Urothelium cell line (cell line): ENCODE results near the gene FBXW8.

Experiments used
- DNase-seq: peaks from one replicate; pipeline ENCODE4 v3.0.0; 2011; ENCODE audit warnings: low spot score, mixed read lengths
- FAIRE-seq: peaks from 2 replicates; lab custom pipeline; 2011; peaks lifted over from hg19 to GRCh38; lab: Jason Lieb, UNC

FBXW8 gene

GRCh38 chr12:116990329-116990728 is 79.6 kb downstream of the FBXW8 start:
- DNase-seq, result no peak
- FAIRE-seq, result no peak

DNA sequence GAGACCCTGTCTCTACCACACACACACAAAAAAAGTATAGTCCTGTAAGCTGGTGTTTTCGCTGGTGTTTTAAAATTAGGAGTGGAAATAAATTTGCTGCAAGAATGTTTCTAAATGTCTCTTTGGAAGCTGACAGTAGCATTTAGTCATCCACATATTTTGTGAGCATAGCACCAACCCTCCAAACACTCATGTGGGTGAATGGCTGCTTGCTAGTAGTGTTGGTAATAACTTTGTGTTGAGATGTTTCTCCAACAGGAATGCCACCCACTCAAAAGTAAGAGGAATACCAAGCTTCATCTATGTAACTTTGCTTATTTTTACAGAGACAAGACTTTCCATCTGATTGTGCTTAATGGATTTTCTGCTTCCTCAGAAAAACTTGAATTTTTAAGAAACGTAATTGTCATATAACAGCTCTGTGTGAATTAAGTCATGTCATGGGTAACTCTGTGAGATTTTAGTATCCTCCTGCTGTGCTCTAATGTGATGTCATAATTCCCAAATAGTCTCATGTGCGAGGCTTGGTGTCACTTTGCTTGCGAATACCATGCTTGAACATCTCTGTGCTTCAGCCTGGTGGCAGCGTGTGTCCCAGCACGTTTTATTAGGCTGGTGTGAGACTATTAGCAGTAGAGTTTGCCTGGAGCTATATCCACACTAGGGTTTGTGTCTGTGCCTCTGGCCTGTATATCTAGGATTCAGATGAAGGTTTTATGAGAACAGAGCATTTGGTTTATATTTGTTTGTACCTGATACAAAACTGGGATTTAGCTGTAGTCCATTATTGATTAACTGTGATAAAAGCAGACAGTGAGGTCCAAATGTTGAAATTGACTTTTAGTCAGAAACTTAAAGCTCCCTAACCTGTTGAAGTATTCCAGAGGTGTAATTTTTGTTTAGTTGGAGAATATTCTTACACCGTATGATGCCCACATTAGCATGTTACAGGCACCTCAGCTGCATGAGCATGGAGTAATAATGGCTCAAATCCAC is 80.5 kb downstream of the FBXW8 start:
- no peak for FAIRE-seq

DNA sequence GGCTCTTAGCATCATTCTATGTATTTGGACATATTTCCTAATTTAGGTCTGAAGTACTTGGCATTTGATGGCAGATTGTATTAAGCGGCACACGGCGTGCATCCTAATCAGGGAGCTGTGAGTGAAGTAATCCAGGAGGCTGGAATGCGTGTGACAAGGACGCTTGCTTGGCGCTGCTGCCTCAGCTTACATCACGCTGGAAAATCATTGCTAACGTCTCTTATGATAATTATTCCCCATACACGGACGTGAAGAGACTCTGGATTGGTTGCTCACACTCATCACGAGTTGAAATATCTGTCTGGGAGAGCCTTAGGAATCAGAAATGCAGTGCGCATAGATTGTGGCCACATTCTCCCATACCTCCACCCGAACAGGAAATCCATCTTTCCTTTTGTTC is 85.3 kb downstream of the FBXW8 start:
- FAIRE-seq (no peak), DNase-seq (no peak)

More for the DNA sequence above, 80.5 kb downstream of the FBXW8 start:
- DNase-seq, result no peak

DNA sequence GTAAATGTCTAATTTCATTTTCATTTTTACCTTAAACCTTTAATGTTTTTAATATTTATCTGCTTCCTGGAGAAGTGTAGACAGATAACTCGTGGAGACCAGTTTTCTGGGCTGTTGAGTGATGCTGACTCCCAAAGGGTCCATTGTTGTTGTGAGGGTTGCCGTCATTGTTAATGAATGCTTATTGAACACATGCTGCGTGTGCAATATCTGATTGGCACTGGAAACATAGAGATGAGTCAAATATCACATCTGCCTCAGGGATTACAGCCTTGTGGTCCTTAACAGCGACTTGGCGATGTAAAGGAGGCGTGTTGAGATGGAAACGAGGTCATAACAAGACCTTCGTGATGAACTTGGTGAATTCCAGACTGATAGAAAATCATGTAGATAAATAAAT is 85.9 kb downstream of the FBXW8 start:
- DNase-seq (no peak), FAIRE-seq (no peak)

GRCh38 chr12:116999066-116999465 is 88.3 kb downstream of the FBXW8 start:
- no peak for FAIRE-seq
- no peak for DNase-seq

- FAIRE-seq, result no peak
- no peak for DNase-seq
Observed at GRCh38 chr12:117000316-117000715, 89.6 kb downstream of the FBXW8 start.

- DNase-seq, result no peak
- no peak for FAIRE-seq
Observed at GRCh38 chr12:117002051-117002817, 91.5 kb downstream of the FBXW8 start.

DNA sequence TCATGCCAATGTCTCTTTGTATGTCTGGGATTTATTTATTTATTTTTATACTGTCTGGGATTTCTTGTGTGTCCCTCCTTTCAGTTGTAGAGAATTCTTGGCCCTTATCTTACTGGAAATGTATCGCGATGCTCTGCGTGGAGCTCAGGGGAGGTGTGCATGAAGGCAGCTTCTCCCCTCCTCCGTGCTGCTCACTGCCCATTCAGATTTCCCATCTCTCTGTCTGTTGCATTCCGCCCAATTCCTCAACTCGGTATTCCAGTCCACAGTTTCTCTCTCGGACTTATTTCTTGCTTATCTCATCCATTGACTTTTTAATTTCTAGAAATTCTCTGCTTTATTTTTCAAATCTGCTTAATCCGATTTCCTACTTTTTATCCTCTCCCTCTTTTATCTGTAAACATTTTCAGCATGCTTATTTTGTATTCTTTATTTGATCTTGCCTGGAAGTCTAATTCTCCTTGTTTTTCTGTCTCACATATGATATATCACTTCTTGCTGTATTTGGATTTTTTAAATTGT is 93.2 kb downstream of the FBXW8 start:
- DNase-seq (no peak), FAIRE-seq (no peak)

- FAIRE-seq (no peak), DNase-seq (no peak)
Observed at GRCh38 chr12:117005417-117006046, 94.8 kb downstream of the FBXW8 start.

DNA sequence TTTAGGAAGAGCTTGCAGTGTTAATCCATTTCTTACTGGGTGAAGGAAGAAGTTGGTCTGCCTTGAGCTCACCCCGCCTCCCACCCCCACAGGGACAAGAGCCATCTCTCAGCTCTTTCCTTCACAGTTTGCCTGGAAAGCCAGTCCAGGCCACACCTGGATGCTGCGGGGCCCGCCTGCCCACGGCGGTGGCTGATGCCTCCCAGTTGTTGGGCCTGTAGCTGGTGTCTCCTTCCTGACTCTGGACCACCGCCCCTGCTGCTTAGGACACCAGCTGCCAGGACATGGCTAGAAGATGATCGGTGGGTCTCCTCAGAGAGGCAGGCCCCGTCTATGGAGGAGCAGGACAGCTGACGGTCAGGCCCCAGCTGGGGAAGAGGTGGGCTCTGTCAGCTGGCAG is 95.6 kb downstream of the FBXW8 start:
- DNase-seq (no peak), FAIRE-seq (no peak)

DNA sequence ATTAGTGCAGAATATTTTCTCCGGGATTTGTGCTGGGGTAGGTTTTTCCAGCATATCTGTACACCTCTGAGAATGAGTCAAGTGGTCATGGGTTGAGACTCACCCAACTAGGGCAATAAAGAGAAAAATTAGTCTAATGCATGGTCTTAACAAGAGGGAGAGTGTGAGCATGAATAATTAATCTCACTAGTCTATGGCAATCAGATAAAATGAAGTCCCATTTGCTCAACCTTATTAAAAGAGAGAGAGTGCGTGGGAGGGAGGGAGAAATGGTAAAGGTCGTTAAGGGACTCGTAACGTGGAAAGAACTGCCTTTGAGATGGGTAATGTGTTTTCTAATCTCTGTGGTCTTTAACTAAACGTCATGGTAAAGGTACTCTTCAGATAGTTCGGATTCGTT is 96.8 kb downstream of the FBXW8 start:
- FAIRE-seq (no peak), DNase-seq (no peak)

- DNase-seq, result no peak
- no peak for FAIRE-seq
Observed at GRCh38 chr12:117009759-117010158, 99.0 kb downstream of the FBXW8 start.

- no peak for DNase-seq
- FAIRE-seq, result no peak
Observed at GRCh38 chr12:117010693-117011451, 100.1 kb downstream of the FBXW8 start.

GRCh38 chr12:117011988-117012805 is 101.4 kb downstream of the FBXW8 start:
- no peak for DNase-seq
- no peak for FAIRE-seq

GRCh38 chr12:117013726-117014125 is 103.0 kb downstream of the FBXW8 start:
- FAIRE-seq (no peak), DNase-seq (no peak)

DNA sequence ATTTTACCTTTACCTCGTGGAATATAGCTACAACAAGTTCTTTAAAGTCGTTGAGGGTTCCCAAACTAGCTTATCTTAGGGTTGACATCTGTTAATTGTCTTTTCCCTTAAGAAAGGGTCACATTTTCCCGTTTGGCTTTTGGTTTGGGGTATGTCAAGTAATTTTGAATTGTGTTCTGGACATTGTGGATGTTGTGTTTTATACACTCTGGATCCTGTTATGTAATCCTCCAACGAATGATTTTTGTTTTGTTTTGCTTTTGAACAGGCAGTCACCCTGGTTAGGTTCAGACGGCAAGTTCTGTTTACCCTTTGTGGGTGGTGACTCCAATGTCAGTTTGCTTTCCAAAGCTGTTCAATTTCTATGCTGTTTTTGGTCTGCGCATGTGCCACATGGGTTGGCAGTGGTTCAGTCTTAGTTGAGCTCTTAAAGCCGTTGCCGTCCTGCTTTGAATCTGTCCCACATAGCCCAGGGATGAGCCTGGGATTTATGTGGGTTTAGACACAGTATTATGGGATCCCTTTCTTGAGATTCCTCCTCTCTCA is 103.7 kb downstream of the FBXW8 start:
- no peak for DNase-seq

DNA sequence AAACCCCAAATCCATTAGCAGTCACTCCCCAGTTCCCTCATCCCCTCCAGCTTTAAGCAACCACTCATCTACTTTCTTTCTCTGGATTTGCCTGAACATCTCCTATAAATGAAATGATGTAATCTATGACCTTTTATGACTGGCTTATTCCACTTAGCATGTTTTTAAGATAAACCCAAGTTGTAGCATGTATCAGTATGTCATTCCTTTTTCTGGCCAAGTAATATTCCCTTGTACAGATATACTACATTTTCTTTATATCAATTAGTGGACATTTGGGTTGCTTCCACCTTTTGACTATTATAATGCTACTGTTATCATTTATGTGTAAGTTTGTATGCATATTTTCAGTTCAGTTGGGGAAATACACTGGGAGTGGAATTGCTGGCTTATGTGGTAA is 105.1 kb downstream of the FBXW8 start:
- no peak for DNase-seq
- FAIRE-seq, result no peak

More for the DNA sequence above, 103.7 kb downstream of the FBXW8 start:
- FAIRE-seq, result no peak

DNA sequence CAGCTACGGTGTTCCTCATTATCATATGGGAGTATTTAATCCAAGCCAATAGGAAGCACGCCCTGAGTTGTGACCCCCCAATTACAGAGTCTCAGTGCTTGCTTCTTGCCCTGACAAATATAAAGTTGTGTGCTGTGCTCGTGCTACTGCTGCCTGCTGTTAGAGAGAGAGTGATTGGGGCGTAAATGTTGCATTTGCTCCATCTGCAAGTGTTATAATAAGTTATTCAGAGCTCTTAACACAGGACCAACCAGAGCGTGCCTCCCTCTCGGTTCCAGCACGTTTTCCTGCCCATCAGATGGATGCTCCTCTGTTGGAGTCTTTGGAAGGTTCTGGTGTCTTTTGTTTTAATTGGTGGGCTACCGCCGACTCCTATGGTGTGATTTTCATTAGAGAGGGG is 107.1 kb downstream of the FBXW8 start:
- FAIRE-seq (no peak), DNase-seq (no peak)

DNA sequence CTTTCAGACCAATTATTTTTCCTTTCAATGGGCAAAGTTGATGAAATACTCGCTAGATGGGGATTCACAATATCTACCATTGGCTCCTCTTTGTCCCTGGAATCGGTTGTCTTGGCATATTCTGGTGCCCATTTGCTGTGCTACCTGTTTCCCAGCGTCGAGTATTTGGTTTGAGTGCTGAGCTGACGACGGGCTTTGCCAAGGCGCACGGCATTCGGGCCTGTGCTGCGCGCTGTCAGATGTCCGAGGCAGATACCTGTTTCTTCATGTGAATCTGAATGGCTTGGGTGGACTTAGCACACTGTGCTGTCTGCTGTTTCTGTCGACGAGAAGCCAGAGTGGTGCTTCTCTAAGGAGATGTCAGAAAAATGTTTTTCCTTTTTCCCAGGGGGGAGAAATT is 107.5 kb downstream of the FBXW8 start:
- FAIRE-seq (no peak), DNase-seq (no peak)
